GM12878 (cell line): ENCODE results near the gene SMPD1. TPM values are rescaled to one million over a fixed set of nuclear protein-coding genes. Genes with fewer than 3 reads are reported as not detected.
A peak's percentile ranks its signal among the peaks of the same experiment; 100 is the strongest.

Experiments used
- CHD1 ChIP-seq: IDR thresholded peaks from 2 replicates; pipeline ENCODE4 v1.6.1; 2012; ENCODE audit warnings: low read depth, low read length, improper control_type of control experiment
- EED ChIP-seq: sonication (generic); IDR thresholded peaks from 2 replicates; pipeline ENCODE4 v1.6.1; 2016; ENCODE audit warnings: antibody characterized with exemption, low read depth
- EP300 ChIP-seq, 2 experiments: fragments of 150-350 bp in 1 of 2; IDR thresholded peaks; 2 replicates each; pipeline ENCODE4 v1.6.1; 2011 to 2012; ENCODE audit warnings: low read depth in 2 of 2, low read length in 2 of 2, borderline replicate concordance in 1 of 2, improper control_type of control experiment in 1 of 2, inconsistent platforms in 1 of 2; ENCODE audit not compliant: control insufficient read depth in 1 of 2
- EZH2 ChIP-seq: IDR thresholded peaks from 2 replicates; pipeline ENCODE4 v1.6.1; 2012; ENCODE audit warnings: low read depth, mild to moderate bottlenecking, control low read depth, inconsistent platforms, low read length, borderline replicate concordance; ENCODE audit not compliant: control insufficient read depth
- HSF1 ChIP-seq: fragments of 150-350 bp; IDR thresholded peaks from 2 replicates; pipeline ENCODE4 v1.6.1; 2014; ENCODE audit warnings: mild to moderate bottlenecking, low read depth, low read length
- IRF3 ChIP-seq: fragments of 450-650 bp; IDR thresholded peaks from 2 replicates; pipeline ENCODE4 v1.6.1; 2014; ENCODE audit warnings: mild to moderate bottlenecking
- MAX ChIP-seq: IDR thresholded peaks from 2 replicates; pipeline ENCODE4 v1.6.1; 2012; ENCODE audit warnings: low read depth, low read length, improper control_type of control experiment
- MTA2 ChIP-seq: fragments of 450-650 bp; IDR thresholded peaks from 2 replicates; pipeline ENCODE4 v1.6.1; 2016; ENCODE audit warnings: low read depth, mild to moderate bottlenecking, moderate library complexity
- MYC ChIP-seq: IDR thresholded peaks from 2 replicates; pipeline ENCODE4 v1.6.1; 2011; ENCODE audit warnings: mild to moderate bottlenecking, low read length, moderate library complexity, inconsistent platforms; ENCODE audit not compliant: insufficient read depth, insufficient replicate concordance, insufficient read length, severe bottlenecking
- PRDM15 ChIP-seq: fragments of 450-650 bp; formaldehyde crosslinking; IDR thresholded peaks from 2 replicates; pipeline ENCODE4 v1.4.0; 2020; ENCODE audit warnings: mild to moderate bottlenecking, moderate library complexity
- SIX5 ChIP-seq: IDR thresholded peaks from 2 replicates; pipeline ENCODE4 v1.6.1; 2011; ENCODE audit warnings: mild to moderate bottlenecking, low read depth, low read length, moderate library complexity; ENCODE audit not compliant: severe bottlenecking
- SKIL ChIP-seq: fragments of 450-650 bp; IDR thresholded peaks from 2 replicates; pipeline ENCODE4 v1.6.1; 2017; ENCODE audit warnings: mild to moderate bottlenecking, low read depth, inconsistent platforms; ENCODE audit not compliant: poor library complexity, severe bottlenecking
- SREBF1 ChIP-seq: IDR thresholded peaks from 2 replicates; pipeline ENCODE4 v1.6.1; 2012; ENCODE audit warnings: mild to moderate bottlenecking, low read length
- USF1 ChIP-seq: IDR thresholded peaks from 2 replicates; pipeline ENCODE4 v1.6.1; 2011; ENCODE audit warnings: borderline replicate concordance, low read depth, mild to moderate bottlenecking, moderate library complexity, mixed read lengths, low read length; ENCODE audit not compliant: insufficient read depth; ENCODE audit errors: extremely low read length
- ZBTB33 ChIP-seq: fragments of 450-650 bp; IDR thresholded peaks from 2 replicates; pipeline ENCODE4 v1.6.1; 2017; ENCODE audit warnings: mild to moderate bottlenecking
- ZNF274 ChIP-seq: IDR thresholded peaks from one replicate; pipeline ENCODE4 v1.8.0; 2011; ENCODE audit not compliant: insufficient read length, insufficient read depth
- polyA plus RNA-seq, 11 experiments: library from polyadenylated mRNA; depleted of rRNA in 4 of 11; unstranded in 6 of 11; stranded (reverse) in 5 of 11; fragments of >200 nt; fragmentation: Nextera tagmentation in 4 of 11; fragmentation: Illumina TruSeq in 1 of 11; extraction: Ambion mirVana in 4 of 11; extraction: Trizol in 1 of 11; gene quantifications; 1 replicate in 1 of 11; 2 replicates in 10 of 11; pipeline versions ENCODE4 v1.2.1 to v1.2.3, GENCODE V29; 2011 to 2016; ENCODE audit warnings: inconsistent platforms in 2 of 11, missing spikeins in 2 of 11, low read depth in 1 of 11
- total RNA-seq, 4 experiments: library from RNA; depleted of rRNA in 3 of 4; stranded (reverse); fragments of >200 nt in 3 of 4; fragmentation: Illumina TruSeq in 1 of 4; extraction: Trizol in 1 of 4; gene quantifications; 2 replicates each; pipeline versions ENCODE4 v1.2.1 to v1.2.3, GENCODE V29; 2013 to 2021

The SMPD1 gene
- total and polyA plus RNA-seq, 10 of the 15 experiments (the other 5 are each of a cell fraction or from before 2014, with no cell fraction given), result 1.4 to 13.7 (median 6.2) TPM

GRCh38 chr11:6402561-6402981 lies 12.3 kb downstream of the SMPD1 start (continued):
- no peak for TF ChIP-seq PRDM15 (CRISPR knock-in tag)
- no peak for TF ChIP-seq ZNF274
- peak; percentile 99 for TF ChIP-seq EED
- TF ChIP-seq SKIL, result peak; percentile 75
- TF ChIP-seq SIX5, result no peak
- no peak for TF ChIP-seq CHD1
- no peak for TF ChIP-seq MAX
- TF ChIP-seq EP300 (IDR thresholded peaks at IDR 0.05; ENCODE audit: borderline replicate concordance in 1 of 2, control insufficient read depth in 1 of 2, low read depth in 2 of 2, low read length in 2 of 2), result peak; percentile 47 to 65; a peak in 2 of 4 replicates
- TF ChIP-seq MTA2, result peak; percentile 67
- no peak for TF ChIP-seq SREBF1
- TF ChIP-seq MYC, result no peak
- no peak for TF ChIP-seq IRF3
- no peak for TF ChIP-seq EZH2
- TF ChIP-seq ZBTB33, result no peak
- TF ChIP-seq HSF1, result no peak
- TF ChIP-seq USF1, result no peak
